Measurements from ENCODE around the gene TRMT112. TPM values are rescaled to one million over a fixed set of nuclear protein-coding genes. Genes with fewer than 3 reads are reported as not detected.

TRMT112 gene
- total and polyA plus RNA-seq, 2 of the 8 experiments (the other 6 are each of a cell fraction or from before 2014, with no cell fraction given): 300 to 650 TPM

GRCh38 chr11:64289002-64289564 lies 28.3 kb downstream of the TRMT112 start (continued):
- TF ChIP-seq CBX8 (IDR thresholded peaks at IDR 0.05; ENCODE audit: borderline replicate concordance, low read depth, low read length): no peak
